Activated naive CD4-positive, alpha-beta T cell treated with anti-CD3 and anti-CD28 coated beads, Interleukin-2, amount 50 U/mL, for 24 hours (primary cell): ENCODE results near the gene APPBP2.
"Not testable (repeated sequence)": the region's sequence is repeated elsewhere in the genome, so short reads cannot be mapped to it uniquely, and the experiment has no call there.

Experiments used
- H3K27ac Mint-ChIP-seq: one replicate; pipeline ENCODE4 v1.8.0; 2021; ENCODE audit warnings: mild to moderate bottlenecking, mixed read lengths
- H3K27me3 Mint-ChIP-seq: one replicate; pipeline ENCODE4 v1.8.0; 2021; ENCODE audit warnings: mixed read lengths
- H3K36me3 Mint-ChIP-seq: one replicate; pipeline ENCODE4 v1.8.0; 2021; ENCODE audit warnings: mixed read lengths
- H3K4me1 Mint-ChIP-seq: one replicate; pipeline ENCODE4 v1.8.0; 2021; ENCODE audit warnings: mixed read lengths
- H3K4me3 Mint-ChIP-seq: one replicate; pipeline ENCODE4 v1.8.0; 2021; ENCODE audit warnings: mild to moderate bottlenecking, mixed read lengths
- H3K9me3 Mint-ChIP-seq: one replicate; pipeline ENCODE4 v1.8.0; 2021; ENCODE audit warnings: mixed read lengths

Gene APPBP2

DNA sequence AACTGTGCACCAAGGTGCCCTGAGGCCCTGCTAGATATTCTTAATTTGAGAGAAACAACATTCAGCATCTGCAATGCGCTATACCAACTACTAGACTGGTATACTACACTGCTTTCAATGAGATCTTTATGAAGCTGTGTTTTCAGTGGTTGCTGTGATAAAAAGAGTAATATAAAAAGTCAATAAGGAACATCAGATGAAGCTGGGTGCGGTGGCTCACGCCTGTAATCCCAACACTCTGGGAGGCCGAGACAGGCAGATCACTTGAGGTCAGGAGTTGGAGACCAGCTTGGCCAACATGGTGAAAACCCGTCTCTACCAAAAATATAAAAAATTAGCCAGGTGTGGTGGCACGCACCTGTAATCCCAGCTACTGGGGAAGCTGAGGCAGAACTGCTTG is 10.4 kb downstream of the APPBP2 start:
- H3K4me3 Mint-ChIP-seq, H3K9me3 Mint-ChIP-seq, H3K27ac Mint-ChIP-seq, H3K27me3 Mint-ChIP-seq: not testable (repeated sequence)
- H3K36me3 Mint-ChIP-seq = peaks cover 14% of the 10 kb centered on the region
- peaks cover 60% of the 10 kb centered on the region for H3K4me1 Mint-ChIP-seq

DNA sequence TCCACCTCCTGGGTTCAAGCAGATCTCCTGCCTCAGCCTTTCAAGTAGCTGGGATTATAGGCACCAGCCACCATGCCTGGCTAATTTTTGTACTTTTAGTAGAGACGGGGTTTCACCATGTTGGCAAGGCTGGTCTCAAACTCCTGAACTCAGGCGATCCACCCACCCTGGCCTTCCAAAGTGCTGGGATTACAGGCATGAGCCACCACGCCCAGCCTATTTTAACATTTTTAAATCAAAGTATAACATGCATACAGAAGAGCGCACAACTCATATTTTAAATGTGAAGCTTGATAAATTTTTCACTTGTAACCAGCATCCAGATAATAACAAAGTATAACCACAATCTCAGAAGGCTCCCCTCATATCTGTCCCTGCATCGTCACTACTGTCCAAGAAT is 10.8 kb downstream of the APPBP2 start:
- peaks cover 12% of the 10 kb centered on the region for H3K36me3 Mint-ChIP-seq
- H3K27ac Mint-ChIP-seq, H3K27me3 Mint-ChIP-seq, H3K9me3 Mint-ChIP-seq, H3K4me3 Mint-ChIP-seq: not testable (repeated sequence)
- H3K4me1 Mint-ChIP-seq = peaks cover 62% of the 10 kb centered on the region

DNA sequence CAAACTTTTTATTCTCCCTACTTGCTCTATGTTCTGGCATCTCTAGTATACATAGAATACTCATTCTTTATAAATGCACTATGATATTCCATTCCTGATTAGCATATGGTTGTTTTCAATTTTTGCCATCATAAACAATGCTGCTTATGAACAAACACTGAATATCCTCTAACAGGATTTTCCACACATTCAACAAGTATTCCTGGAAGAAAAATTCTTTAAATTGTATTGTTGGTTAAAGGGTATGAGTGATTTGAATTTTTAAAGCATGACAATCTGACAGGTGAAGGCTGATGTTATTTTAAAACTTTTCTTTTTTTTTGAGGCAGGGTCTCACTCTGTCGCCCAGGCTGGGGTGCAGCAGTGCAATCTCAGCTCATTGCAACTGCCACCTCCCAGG is 11.5 kb downstream of the APPBP2 start:
- Mint-ChIP-seq H3K27me3 (no peaks in the 10 kb centered on the region), H3K9me3 (no peaks in the 10 kb centered on the region), H3K36me3 (peaks cover 12% of the 10 kb centered on the region), H3K4me3 (no peak overlapping the region), H3K4me1 (peaks cover 68% of the 10 kb centered on the region), H3K27ac (peak overlapping the region; percentile 15)

DNA sequence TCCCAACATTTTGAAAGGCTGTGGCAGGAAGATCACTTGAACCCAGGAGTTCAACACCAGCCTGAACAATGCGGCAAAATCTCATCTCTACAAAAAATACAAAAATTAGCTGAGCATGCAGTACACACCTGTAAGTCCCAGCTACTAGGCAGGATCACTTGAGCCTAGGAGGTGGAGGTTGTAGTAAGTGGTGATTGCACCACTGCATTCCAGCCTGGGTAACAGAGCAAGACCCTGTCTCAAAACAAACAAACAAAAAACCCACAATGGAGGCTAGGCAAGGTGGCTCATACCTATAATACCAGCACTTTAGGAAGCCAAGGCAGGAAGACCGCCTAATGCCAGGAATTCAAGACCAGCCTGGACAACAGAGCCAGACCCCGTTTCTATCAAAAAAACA is 12.0 kb downstream of the APPBP2 start:
- Mint-ChIP-seq H3K4me1 (peaks cover 69% of the 10 kb centered on the region), H3K4me3 (no peak overlapping the region), H3K36me3 (peaks cover 12% of the 10 kb centered on the region), H3K9me3 (no peaks in the 10 kb centered on the region), H3K27me3 (no peaks in the 10 kb centered on the region), H3K27ac (peak overlapping the region; percentile 46)

DNA sequence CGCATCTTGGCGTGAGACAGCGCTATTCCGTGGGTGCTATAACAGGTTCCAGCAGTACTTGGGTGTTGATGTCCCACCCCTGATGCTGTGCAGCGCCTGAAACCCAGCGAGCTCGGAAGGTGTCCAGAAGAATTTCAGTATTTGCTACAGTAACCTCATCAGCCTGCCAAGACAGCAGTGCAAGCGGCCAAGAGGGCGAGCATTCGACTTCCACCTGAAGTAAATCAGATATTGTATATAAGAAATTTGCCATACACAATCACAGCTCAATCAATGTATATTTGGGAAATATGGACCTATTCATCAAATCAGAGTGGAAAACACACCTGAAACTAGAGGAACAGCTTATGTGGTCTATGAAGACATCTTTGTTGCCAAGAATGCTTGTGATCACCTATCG is 13.0 kb downstream of the APPBP2 start:
- Mint-ChIP-seq H3K4me1 (peaks cover 67% of the 10 kb centered on the region), H3K27ac (no peak overlapping the region), H3K36me3 (peaks cover 14% of the 10 kb centered on the region), H3K27me3 (no peaks in the 10 kb centered on the region), H3K4me3 (no peak overlapping the region), H3K9me3 (no peaks in the 10 kb centered on the region)

DNA sequence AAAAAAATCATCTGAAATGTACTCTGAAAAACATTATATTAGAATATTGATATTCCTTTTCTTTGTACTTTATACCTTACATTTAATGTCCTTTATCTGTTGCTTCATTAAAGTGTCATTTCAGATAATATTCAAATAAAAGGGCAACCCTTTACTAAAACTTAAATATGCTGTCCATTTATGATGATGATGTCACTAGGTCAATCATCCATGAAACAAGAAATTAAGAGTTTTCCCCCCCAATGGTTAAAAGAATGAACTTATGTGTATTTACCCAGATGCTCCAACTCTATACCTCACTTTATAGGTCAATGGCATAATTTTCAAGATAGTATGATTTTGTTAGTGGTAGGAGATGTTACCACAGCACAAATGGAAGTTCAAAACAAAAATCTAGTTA is 15.3 kb downstream of the APPBP2 start:
- H3K36me3 Mint-ChIP-seq = peaks cover 14% of the 10 kb centered on the region
- H3K27me3 Mint-ChIP-seq = no peaks in the 10 kb centered on the region
- H3K27ac Mint-ChIP-seq = no peak overlapping the region
- peaks cover 55% of the 10 kb centered on the region for H3K4me1 Mint-ChIP-seq
- no peak overlapping the region for H3K4me3 Mint-ChIP-seq
- H3K9me3 Mint-ChIP-seq = no peaks in the 10 kb centered on the region

DNA sequence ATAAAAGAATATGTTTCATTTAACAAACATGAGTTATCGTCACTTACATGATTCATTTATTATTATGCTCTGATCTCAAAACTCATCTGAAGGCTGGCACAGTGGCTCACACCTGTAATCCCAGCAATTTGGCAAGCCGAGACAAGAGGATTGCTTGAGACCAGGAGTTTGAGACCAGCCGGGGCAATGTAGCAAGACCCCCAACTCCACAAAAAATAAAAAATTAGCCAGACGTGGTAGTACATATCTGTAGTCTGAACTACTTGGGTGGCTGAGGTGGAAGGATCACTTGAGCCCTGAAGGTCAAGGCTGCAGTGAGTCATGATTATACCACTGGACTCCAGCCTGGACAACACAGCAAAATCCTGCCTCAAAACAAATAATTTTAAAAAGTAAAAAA is 16.0 kb downstream of the APPBP2 start:
- Mint-ChIP-seq H3K27ac (no peak overlapping the region), H3K4me1 (peaks cover 52% of the 10 kb centered on the region), H3K36me3 (peaks cover 14% of the 10 kb centered on the region), H3K4me3 (no peak overlapping the region), H3K9me3 (no peaks in the 10 kb centered on the region), H3K27me3 (no peaks in the 10 kb centered on the region)

DNA sequence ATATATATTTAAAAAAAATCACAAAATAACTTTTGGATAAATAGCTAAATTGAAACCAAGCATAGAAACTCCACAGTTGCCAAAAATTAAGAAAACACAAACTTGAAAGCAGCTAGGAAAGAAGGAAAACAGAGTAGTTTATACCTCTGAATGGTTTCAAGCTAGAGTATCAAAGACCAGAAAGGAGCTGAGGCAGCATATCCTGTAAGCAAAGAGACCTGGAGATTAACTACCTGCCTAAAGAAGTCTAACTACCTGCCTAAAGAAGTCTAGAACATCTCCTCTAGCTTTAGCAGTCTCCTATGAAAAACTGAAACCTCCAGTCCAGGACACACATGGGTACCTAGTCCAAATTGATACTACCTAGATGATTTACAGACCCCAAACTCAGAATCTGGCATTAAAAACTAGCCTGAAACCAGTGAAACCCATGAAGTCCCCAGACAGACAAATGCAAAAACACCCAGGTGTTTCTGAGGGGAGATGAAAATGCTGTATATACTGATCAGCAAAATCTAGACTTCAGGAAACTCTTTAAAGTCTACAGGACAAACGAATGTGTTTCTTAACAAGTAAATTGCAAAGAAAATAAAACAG is 17.6 kb downstream of the APPBP2 start:
- Mint-ChIP-seq H3K9me3 (no peaks in the 10 kb centered on the region), H3K4me3 (no peak overlapping the region), H3K36me3 (peaks cover 10% of the 10 kb centered on the region), H3K27me3 (no peaks in the 10 kb centered on the region), H3K4me1 (peaks cover 50% of the 10 kb centered on the region), H3K27ac (peak overlapping the region; percentile 51)

DNA sequence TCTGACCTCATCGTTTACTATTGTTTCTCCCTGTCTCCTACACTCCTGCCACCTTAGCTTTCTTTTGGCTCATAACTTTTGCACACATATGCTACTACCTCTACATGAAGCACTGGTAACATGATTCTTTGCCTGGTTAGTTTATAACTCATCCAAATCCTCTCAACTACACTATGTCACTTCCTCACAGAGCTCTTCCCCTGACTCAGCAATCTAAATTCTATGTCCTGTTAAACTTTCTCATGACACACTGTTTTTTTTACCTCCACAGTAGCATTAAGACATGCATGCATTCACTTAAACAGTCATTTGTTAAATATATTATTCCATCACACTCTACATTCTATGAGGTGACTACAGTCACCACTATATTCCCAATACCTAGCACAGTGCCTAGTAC is 19.7 kb downstream of the APPBP2 start:
- Mint-ChIP-seq H3K9me3 (no peaks in the 10 kb centered on the region), H3K36me3 (peaks cover 5% of the 10 kb centered on the region), H3K27ac (peak overlapping the region; percentile 15), H3K4me3 (no peak overlapping the region), H3K27me3 (no peaks in the 10 kb centered on the region), H3K4me1 (peaks cover 40% of the 10 kb centered on the region)

DNA sequence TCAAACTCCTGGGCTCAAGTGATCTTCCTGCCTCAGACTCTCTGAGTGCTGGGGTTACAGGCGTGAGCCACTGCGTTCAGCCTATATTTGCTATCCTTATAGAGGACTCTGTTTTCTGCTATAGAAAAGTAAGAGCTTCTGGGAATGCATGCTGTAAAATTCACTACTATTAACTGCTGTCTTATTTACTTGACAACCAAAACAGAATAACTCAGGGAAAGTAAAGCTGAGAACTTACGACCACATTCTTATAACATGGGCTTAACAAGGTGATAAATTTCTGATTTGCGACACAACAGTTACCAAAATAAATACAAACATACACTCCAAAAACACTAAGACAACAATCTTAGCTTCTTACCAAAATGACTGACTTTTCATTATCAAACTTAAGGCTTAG is 23.9 kb downstream of the APPBP2 start:
- Mint-ChIP-seq H3K4me3 (no peak overlapping the region), H3K4me1 (peaks cover 20% of the 10 kb centered on the region), H3K27ac (no peak overlapping the region), H3K9me3 (no peaks in the 10 kb centered on the region), H3K36me3 (peaks cover 10% of the 10 kb centered on the region), H3K27me3 (no peaks in the 10 kb centered on the region)

DNA sequence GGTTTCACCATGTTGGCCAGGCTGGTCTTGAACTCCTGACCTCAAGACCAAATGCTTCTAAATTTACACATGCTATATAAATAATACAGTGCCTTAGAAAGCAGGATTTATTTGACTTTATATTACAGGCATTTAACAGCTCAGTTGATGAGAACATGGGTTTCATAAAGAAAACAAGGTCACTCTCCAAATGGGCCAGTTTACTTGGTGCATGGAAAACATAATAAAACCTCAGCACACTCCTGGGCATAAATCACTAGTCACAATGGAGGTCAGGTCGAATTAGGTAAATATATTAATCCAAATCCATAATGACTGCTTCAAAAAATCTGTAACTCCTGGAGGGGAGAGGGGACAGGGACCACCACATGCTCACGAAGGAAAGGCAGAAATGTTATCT is 24.5 kb downstream of the APPBP2 start:
- Mint-ChIP-seq H3K9me3 (no peaks in the 10 kb centered on the region), H3K4me1 (peaks cover 20% of the 10 kb centered on the region), H3K4me3 (no peak overlapping the region), H3K27me3 (no peaks in the 10 kb centered on the region), H3K36me3 (peaks cover 13% of the 10 kb centered on the region), H3K27ac (no peak overlapping the region)

DNA sequence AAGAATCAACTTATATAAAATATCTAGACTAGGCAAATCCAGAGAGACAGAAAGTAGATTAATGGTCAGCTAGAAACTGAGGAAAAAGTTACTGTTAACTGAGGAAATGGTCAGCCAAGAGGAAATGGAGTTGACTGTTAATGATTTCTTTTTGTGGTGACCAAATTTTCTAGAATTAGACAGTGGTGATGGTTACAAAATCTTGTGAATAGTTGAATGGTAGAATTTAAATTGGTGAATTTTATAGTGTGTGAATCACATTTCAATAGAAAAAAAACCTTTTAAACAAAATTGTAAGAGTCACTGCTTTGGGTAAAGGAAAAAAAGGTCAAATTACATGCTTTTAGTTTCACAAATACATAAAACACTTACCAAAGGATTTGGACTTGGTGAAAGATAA is 30.0 kb downstream of the APPBP2 start:
- Mint-ChIP-seq H3K27me3 (no peaks in the 10 kb centered on the region), H3K9me3 (peaks cover 2% of the 10 kb centered on the region), H3K4me3 (no peak overlapping the region), H3K27ac (no peak overlapping the region), H3K4me1 (peaks cover 4% of the 10 kb centered on the region), H3K36me3 (peaks cover 44% of the 10 kb centered on the region)

DNA sequence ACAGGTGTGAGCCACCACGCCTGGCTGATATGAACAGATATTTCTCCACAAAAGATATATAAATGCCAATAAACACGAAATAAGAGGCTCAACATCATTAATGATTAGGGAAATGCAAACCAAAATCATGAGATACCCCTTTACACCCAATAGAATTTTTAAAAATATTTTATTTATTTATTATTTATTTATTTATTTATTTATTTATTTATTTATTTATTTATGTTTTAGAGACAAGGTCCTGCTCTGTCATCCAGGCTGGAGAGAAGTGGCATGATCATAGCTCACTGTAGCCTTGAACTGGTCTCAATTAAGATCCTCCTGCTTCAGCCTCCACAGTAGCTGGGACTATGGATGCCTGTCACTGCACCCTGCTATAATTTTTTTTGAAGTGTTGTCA is 30.8 kb downstream of the APPBP2 start:
- Mint-ChIP-seq H3K27ac (no peak overlapping the region), H3K36me3 (peaks cover 51% of the 10 kb centered on the region), H3K4me3 (no peak overlapping the region), H3K4me1 (peaks cover 4% of the 10 kb centered on the region), H3K27me3 (no peaks in the 10 kb centered on the region), H3K9me3 (peaks cover 6% of the 10 kb centered on the region)

DNA sequence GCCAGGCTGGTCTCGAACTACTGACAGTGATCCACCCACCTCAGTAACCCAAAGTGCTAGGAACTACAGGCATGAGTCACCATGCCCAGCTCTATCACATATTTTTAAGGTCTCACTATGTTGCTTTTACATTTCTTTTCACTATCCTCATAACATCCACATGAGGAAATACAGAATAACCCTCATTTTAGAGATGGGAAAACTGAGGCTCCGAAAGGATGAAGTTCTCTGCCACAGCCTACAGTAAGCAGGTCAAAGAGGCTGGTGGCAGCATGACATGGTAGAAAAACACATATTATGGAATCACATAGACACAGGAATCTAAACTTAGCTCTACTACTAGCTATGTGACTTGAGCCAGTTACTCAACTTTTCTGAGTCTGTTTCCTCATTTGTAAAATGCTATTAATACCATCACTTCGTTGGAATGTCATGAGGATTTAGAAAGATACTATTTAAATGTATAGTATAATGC is 32.2 kb downstream of the APPBP2 start:
- no peaks in the 10 kb centered on the region for H3K4me1 Mint-ChIP-seq
- H3K27me3 Mint-ChIP-seq = no peaks in the 10 kb centered on the region
- H3K36me3 Mint-ChIP-seq = peaks cover 51% of the 10 kb centered on the region

DNA sequence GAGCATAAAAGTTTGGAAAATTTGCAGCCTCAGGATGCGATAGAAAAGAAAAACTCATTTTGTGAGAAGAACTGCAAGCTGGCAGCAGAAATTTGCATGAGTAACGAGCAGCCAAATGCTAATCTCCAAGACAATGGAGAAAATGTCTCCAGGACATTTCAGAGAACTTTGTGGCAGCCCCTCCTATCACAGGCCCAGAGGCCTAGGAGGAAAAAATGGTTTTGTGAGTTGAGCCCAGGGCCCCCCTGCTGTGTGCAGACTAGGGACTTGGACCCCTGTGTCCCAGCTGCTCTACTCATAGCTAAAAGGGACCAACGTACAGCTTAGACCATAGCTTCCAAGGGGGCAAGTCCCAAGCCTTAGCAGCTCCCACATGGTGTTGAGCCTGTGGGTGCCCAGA is 34.3 kb downstream of the APPBP2 start:
- H3K4me1 Mint-ChIP-seq = no peaks in the 10 kb centered on the region
- H3K4me3 Mint-ChIP-seq = no peak overlapping the region
- no peak overlapping the region for H3K27ac Mint-ChIP-seq
- H3K36me3 Mint-ChIP-seq = peaks cover 54% of the 10 kb centered on the region
- H3K27me3 Mint-ChIP-seq = no peaks in the 10 kb centered on the region
- peaks cover 11% of the 10 kb centered on the region for H3K9me3 Mint-ChIP-seq

More for the DNA sequence above, 32.2 kb downstream of the APPBP2 start:
- Mint-ChIP-seq H3K4me3 (no peak overlapping the region), H3K9me3 (peaks cover 6% of the 10 kb centered on the region), H3K27ac (no peak overlapping the region)

DNA sequence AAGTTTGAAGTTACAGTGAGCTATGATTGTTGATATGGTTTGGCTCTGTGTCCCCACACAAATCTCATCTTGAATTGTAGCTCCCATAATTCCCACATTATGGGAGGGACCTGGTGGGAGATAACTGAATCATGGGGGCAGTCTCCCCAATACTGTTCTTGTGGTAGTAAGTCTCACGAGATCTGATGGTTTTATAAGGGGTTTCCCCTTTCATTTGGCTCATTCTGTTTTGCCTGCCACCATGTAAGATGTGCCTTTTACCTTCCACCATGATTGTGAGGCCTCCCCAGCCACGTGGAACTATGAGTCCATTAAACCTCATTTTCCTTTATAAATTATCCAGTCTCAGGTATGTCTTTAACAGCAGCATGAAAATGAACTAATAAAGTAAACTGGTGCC is 35.4 kb downstream of the APPBP2 start:
- H3K36me3 Mint-ChIP-seq = peaks cover 54% of the 10 kb centered on the region
- not testable (repeated sequence) for H3K4me1 Mint-ChIP-seq, H3K27ac Mint-ChIP-seq, H3K27me3 Mint-ChIP-seq, H3K4me3 Mint-ChIP-seq
- H3K9me3 Mint-ChIP-seq = peaks cover 15% of the 10 kb centered on the region

DNA sequence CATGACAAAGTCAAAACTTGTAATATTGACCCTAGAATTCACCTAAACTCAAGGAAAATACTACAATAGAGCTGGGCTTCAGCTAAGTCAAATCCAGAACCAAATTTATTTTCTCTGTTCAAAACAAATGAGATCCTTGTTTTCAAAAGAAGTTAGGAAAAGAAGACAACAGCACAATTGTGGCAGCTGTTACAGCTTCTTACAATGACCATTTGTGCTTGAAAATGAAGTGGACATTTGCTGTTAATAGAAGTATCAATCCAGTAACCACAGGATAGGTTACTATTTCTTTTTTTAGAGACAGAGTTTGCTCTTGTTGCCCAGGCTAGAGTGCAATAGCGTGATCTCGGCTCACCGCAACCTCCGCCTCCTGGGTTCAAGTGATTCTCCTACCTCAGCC is 44.4 kb downstream of the APPBP2 start:
- Mint-ChIP-seq H3K27ac (no peak overlapping the region), H3K4me3 (no peak overlapping the region), H3K27me3 (no peaks in the 10 kb centered on the region), H3K36me3 (peaks cover 8% of the 10 kb centered on the region), H3K4me1 (peaks cover 10% of the 10 kb centered on the region), H3K9me3 (peaks cover 5% of the 10 kb centered on the region)
